OCI-LY3 (cell line): Measurements from ENCODE around the gene MAP1LC3B2.

Experiments
- EZH2phosphoT487 ChIP-seq: fragments of 200-600 bp; shearing (Covaris generic); IDR thresholded peaks from 2 replicates; pipeline ENCODE4 v1.6.1; 2018; ENCODE audit warnings: antibody characterized with exemption, mixed run types, low read depth
- TF ChIP-seq, protein P1 (sequence below): fragments of 200-600, 300-600 bp; sonication (generic); IDR thresholded peaks from 2 replicates; pipeline ENCODE4 v1.5.1; 2014; ENCODE audit warnings: antibody characterized with exemption, low read length, low read depth

- TF ChIP-seq, protein P1, sequence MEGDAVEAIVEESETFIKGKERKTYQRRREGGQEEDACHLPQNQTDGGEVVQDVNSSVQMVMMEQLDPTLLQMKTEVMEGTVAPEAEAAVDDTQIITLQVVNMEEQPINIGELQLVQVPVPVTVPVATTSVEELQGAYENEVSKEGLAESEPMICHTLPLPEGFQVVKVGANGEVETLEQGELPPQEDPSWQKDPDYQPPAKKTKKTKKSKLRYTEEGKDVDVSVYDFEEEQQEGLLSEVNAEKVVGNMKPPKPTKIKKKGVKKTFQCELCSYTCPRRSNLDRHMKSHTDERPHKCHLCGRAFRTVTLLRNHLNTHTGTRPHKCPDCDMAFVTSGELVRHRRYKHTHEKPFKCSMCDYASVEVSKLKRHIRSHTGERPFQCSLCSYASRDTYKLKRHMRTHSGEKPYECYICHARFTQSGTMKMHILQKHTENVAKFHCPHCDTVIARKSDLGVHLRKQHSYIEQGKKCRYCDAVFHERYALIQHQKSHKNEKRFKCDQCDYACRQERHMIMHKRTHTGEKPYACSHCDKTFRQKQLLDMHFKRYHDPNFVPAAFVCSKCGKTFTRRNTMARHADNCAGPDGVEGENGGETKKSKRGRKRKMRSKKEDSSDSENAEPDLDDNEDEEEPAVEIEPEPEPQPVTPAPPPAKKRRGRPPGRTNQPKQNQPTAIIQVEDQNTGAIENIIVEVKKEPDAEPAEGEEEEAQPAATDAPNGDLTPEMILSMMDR, result no peak
- no peak for TF ChIP-seq EZH2phosphoT487
These were observed 11.2 kb upstream of the MAP1LC3B2 start for GRCh38 chr12:116547955-116548501.
